Subcutaneous preadipocyte (primary cell): ENCODE measurements around the gene OR2M2. TPM values are rescaled to one million over a fixed set of nuclear protein-coding genes. Genes with fewer than 3 reads are reported as not detected.

Source experiments
- total RNA-seq: library from RNA; depleted of rRNA; stranded (reverse); fragments of >200 nt; gene quantifications from 2 replicates; pipeline ENCODE4 v1.2.3, GENCODE V29; 2012

OR2M2 gene, protein sequence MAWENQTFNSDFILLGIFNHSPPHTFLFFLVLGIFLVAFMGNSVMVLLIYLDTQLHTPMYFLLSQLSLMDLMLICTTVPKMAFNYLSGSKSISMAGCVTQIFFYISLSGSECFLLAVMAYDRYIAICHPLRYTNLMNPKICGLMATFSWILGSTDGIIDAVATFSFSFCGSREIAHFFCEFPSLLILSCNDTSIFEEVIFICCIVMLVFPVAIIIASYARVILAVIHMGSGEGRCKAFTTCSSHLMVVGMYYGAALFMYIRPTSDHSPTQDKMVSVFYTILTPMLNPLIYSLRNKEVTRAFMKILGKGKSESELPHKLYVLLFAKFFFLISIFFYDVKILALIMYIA
- not detected in 2 replicates for total RNA-seq

DNA sequence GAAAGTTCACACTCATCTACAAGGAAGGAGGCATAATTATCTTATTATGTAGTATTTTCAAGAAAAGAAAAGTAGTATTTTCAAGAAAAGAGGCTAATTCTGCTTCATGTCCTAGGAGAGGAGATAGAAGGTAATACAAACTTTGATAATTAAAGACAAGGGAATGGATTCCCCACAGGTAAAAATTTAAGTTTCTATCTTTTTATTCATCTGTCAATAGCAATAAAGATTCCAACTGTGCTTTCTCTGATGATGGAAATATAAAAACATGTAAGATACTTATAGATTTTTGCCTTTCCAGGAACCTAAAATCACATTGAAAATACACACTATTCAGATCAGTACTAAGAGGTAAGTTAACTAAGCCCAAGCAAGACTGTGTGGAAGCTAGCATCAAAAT lies at the start of gene OR2M2:
OR2M2 (plus strand) TSS at position 301 of the 400 bp plus-strand sequence. CDS start 5,165 bp downstream, outside the sequence.

DNA sequence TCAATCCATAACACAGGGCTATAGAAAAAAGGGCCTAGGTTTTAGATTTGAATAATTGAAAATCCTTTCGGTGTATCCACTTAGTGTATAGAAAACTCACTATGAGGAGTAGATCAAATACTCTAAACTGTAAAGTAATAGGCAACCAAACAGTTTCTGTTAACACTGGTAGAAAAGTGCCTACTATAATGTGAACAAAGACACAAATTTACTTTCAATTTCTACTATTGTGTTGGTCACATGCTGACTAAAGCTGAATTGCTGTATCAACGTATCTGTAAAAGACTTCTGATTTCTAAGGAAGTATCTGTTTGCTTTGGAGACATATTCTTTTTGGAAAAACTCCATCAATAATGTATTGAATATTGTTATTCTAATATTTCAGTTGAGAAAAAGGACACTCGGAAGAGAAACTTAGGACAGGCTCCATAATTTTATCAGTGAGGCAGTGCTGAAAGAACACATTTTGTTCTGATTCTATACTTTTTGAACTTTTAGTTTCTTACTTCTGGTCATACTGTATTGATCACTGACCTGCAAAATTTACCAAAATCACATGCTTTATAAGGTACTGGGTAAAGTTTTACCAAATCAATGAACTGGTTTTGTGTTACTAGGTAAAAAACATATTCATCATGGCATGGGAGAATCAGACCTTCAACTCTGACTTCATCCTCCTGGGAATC lies 30.0 kb upstream of the OR2M2 start, which contains the start of gene OR2M5:
OR2M5 (plus strand) TSS at position 636 of the 686 bp plus-strand sequence; CDS start at position 636, 0 bp downstream.

DNA sequence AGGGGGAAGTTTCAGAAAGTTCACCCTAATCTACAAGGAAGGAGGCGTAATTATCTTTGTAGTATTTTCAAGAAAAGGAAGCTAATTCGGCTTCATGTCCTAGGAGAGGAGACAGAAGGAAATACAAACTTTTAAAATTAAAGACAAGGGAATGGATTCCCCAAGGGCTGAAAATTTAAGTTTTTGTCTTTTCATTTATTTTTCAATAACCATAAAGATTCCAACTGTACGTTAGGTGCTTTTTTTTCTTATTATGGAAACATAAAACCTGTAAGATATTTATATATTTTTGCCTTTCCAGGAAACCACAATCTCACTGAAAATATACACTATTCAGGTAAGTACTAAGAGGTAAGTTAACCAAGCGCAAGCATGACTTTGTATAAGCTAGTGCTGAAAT lies 22.3 kb downstream of the OR2M2 start, which contains the start of gene OR2M3:
OR2M3 (plus strand) TSS at position 301 of the 400 bp plus-strand sequence. CDS start 5,803 bp downstream, outside the sequence.

Other genes starting within 250 kb of the OR2M2 start
- not detected in 2 replicates for gene OR2AJ1, start 249.9 kb upstream of the OR2M2 start, total RNA-seq
- gene OR2L8, start 226.0 kb upstream of the OR2M2 start, total RNA-seq, result not detected in 2 replicates
- not detected in 2 replicates for gene OR2AK2, start 209.6 kb upstream of the OR2M2 start, total RNA-seq
- not detected in 2 replicates for gene OR2L5, start 161.2 kb upstream of the OR2M2 start, total RNA-seq
- under 0.01 TPM in 1 of 2 replicates, not detected in the other for gene OR2L2, start 144.8 kb upstream of the OR2M2 start, total RNA-seq
- gene OR2L3, start 128.0 kb upstream of the OR2M2 start, total RNA-seq, result not detected in 2 replicates
- gene OR2L13, start 79.6 kb upstream of the OR2M2 start, total RNA-seq, result not detected in 2 replicates
- not detected in 2 replicates for gene OR2M5, start 29.7 kb upstream of the OR2M2 start, total RNA-seq
- not detected in 2 replicates for gene OR2M3, start 22.4 kb downstream of the OR2M2 start, total RNA-seq
- not detected in 2 replicates for gene OR2M4, start 56.6 kb downstream of the OR2M2 start, total RNA-seq
- not detected in 2 replicates for gene OR2T33, start 103.2 kb downstream of the OR2M2 start, total RNA-seq
- gene OR2T12, start 128.6 kb downstream of the OR2M2 start, total RNA-seq, result not detected in 2 replicates
- not detected in 2 replicates for gene OR2M7, start 149.7 kb downstream of the OR2M2 start, total RNA-seq
- gene OR14C36, start 174.0 kb downstream of the OR2M2 start, total RNA-seq, result not detected in 2 replicates
- gene OR2T4, start 186.8 kb downstream of the OR2M2 start, total RNA-seq, result not detected in 2 replicates
- not detected in 2 replicates for gene OR2T6, start 200.9 kb downstream of the OR2M2 start, total RNA-seq
- gene OR2T1, start 228.2 kb downstream of the OR2M2 start, total RNA-seq, result not detected in 2 replicates